ENCODE measurements around the gene ZNF462.

The ZNF462 gene

GRCh38 chr9:106941916-106942315, 79.0 kb downstream of the ZNF462 start:
- H3K9me3 Mint-ChIP-seq, result no peaks in the 10 kb centered on the region
- DNase-seq, result no peak
- no peaks in the 10 kb centered on the region for H3K27me3 Mint-ChIP-seq
- no peaks in the 10 kb centered on the region for H3K36me3 Mint-ChIP-seq (ENCODE audit: low read depth)
- no peak overlapping the region for H3K4me3 Mint-ChIP-seq
- H3K27ac Mint-ChIP-seq, result no peak overlapping the region
- no peaks in the 10 kb centered on the region for H3K4me1 Mint-ChIP-seq (ENCODE audit: low read depth)

- Mint-ChIP-seq H3K4me3 (no peak overlapping the region), H3K9me3 (no peaks in the 10 kb centered on the region), H3K27me3 (no peaks in the 10 kb centered on the region)
Observed at GRCh38 chr9:106945727-106946660, 83.0 kb downstream of the ZNF462 start.

GRCh38 chr9:106947106-106947900, 84.3 kb downstream of the ZNF462 start:
- Mint-ChIP-seq H3K27ac (no peak overlapping the region), H3K4me1 (ENCODE audit: low read depth) (no peaks in the 10 kb centered on the region), H3K36me3 (ENCODE audit: low read depth) (no peaks in the 10 kb centered on the region), H3K4me3 (no peak overlapping the region), H3K9me3 (no peaks in the 10 kb centered on the region), H3K27me3 (no peaks in the 10 kb centered on the region)
- DNase-seq, result no peak

More at GRCh38 chr9:106945727-106946660, 83.0 kb downstream of the ZNF462 start:
- no peaks in the 10 kb centered on the region for H3K4me1 Mint-ChIP-seq (ENCODE audit: low read depth)
- no peaks in the 10 kb centered on the region for H3K36me3 Mint-ChIP-seq (ENCODE audit: low read depth)
- DNase-seq, result no peak
- no peak overlapping the region for H3K27ac Mint-ChIP-seq

- Mint-ChIP-seq H3K27ac (no peak overlapping the region), H3K27me3 (no peaks in the 10 kb centered on the region), H3K36me3 (ENCODE audit: low read depth) (no peaks in the 10 kb centered on the region), H3K4me3 (no peak overlapping the region), H3K4me1 (ENCODE audit: low read depth) (no peaks in the 10 kb centered on the region), H3K9me3 (no peaks in the 10 kb centered on the region)
- DNase-seq, result no peak
Observed at GRCh38 chr9:106953174-106953573, 90.2 kb downstream of the ZNF462 start.

DNA sequence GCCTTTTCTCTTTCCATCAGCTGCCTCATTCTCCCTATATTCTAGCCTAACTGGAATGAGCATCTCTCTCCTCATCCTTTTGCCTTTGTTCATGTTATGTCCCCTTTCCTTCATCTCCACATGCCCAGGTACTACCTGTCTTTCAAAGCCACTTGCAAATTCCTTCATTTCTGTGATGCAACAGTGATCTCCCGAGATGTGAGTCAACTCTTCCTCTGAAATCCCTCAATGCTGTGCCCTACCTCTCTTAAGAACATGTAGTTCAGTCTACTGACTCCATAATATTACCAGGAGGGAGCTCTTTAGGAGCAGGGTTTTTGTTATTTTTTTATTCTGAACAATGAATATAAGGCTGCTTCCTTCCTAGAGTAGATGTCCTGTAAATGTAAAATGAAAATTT, 91.6 kb downstream of the ZNF462 start:
- H3K9me3 Mint-ChIP-seq, result no peaks in the 10 kb centered on the region
- no peak for DNase-seq
- H3K4me3 Mint-ChIP-seq, result no peak overlapping the region
- H3K4me1 Mint-ChIP-seq (ENCODE audit: low read depth), result no peaks in the 10 kb centered on the region
- H3K36me3 Mint-ChIP-seq (ENCODE audit: low read depth), result no peaks in the 10 kb centered on the region
- no peaks in the 10 kb centered on the region for H3K27me3 Mint-ChIP-seq
- no peak overlapping the region for H3K27ac Mint-ChIP-seq

DNA sequence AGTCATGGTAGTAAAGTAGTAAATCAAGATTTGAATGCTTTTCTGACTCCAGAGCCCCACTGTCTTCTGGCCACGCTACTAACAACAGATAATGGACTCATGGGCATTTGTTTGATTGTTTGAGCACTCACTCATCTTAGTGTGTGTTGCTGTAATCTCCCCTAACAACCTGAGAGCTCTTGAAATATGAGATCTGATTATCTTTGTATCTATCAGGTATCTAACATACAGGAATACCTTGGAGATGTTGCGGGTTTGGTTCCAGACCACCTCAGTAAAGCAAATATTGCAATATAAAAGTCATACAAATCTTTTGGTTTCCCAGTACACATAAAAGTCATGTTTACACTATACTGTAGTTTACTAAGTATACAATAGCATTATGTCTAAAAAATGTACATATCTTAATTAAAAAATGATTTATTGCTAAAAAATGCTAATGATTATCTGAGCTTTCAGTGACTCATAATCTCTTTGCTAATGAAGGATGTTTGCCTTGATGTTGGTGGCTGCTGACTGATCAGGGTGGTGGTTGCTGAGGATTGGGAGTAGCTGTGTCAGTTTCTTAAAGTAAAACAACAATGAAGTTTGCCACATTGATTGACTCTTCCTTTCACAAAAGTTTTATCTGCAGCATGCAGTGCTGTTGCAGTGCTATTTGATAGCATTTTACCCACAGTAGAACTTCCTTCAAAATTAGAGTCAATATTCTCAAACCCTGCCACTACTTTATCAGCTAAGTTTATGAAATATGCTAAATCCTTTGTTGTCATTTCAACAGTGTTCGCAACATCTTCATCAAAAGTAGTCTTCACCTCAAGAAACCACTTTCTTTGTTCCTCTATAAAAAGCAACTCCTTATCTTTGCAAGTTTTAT, 92.2 kb downstream of the ZNF462 start:
- H3K36me3 Mint-ChIP-seq (ENCODE audit: low read depth), result no peaks in the 10 kb centered on the region
- H3K9me3 Mint-ChIP-seq, result no peaks in the 10 kb centered on the region
- no peak for DNase-seq
- H3K4me1 Mint-ChIP-seq (ENCODE audit: low read depth), result no peaks in the 10 kb centered on the region
- no peaks in the 10 kb centered on the region for H3K27me3 Mint-ChIP-seq
- no peak overlapping the region for H3K4me3 Mint-ChIP-seq
- H3K27ac Mint-ChIP-seq, result no peak overlapping the region

DNA sequence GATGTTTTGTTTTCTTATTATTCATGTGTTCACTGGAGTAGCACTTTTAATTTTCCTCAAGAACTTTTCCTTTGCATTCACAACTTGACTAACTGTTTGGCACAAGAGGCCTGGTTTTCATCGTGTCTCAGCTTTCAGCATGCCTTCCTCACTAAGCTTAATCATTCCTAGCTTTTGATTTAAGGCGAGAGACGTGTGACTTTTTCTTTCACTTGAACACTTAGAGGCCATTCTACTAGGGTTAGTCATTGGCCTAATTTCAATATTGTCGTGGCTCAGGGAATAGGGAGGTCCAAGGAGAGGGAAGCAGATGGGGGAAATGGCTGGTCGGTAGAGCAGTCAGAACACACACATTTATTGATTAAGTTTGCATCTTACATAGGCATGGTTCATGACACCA, 94.0 kb downstream of the ZNF462 start:
- DNase-seq, result no peak
- Mint-ChIP-seq H3K27me3 (no peaks in the 10 kb centered on the region), H3K27ac (no peak overlapping the region), H3K4me3 (no peak overlapping the region), H3K36me3 (ENCODE audit: low read depth) (no peaks in the 10 kb centered on the region), H3K9me3 (peaks cover 5% of the 10 kb centered on the region), H3K4me1 (ENCODE audit: low read depth) (peaks cover 2% of the 10 kb centered on the region)

GRCh38 chr9:106958955-106959657, 96.1 kb downstream of the ZNF462 start:
- peaks cover 5% of the 10 kb centered on the region for H3K9me3 Mint-ChIP-seq
- DNase-seq, result no peak
- H3K27ac Mint-ChIP-seq, result no peak overlapping the region
- H3K36me3 Mint-ChIP-seq (ENCODE audit: low read depth), result no peaks in the 10 kb centered on the region
- H3K27me3 Mint-ChIP-seq, result no peaks in the 10 kb centered on the region
- peaks cover 6% of the 10 kb centered on the region for H3K4me1 Mint-ChIP-seq (ENCODE audit: low read depth)
- no peak overlapping the region for H3K4me3 Mint-ChIP-seq

- DNase-seq, result no peak
- Mint-ChIP-seq H3K36me3 (ENCODE audit: low read depth) (no peaks in the 10 kb centered on the region), H3K4me3 (no peak overlapping the region), H3K9me3 (peaks cover 5% of the 10 kb centered on the region), H3K27me3 (no peaks in the 10 kb centered on the region), H3K4me1 (ENCODE audit: low read depth) (peaks cover 14% of the 10 kb centered on the region), H3K27ac (no peak overlapping the region)
Observed at GRCh38 chr9:106960258-106960657, 97.3 kb downstream of the ZNF462 start.

GRCh38 chr9:106961623-106962022, 98.7 kb downstream of the ZNF462 start:
- no peak for DNase-seq
- H3K9me3 Mint-ChIP-seq, result peaks cover 5% of the 10 kb centered on the region
- no peaks in the 10 kb centered on the region for H3K27me3 Mint-ChIP-seq
- peaks cover 16% of the 10 kb centered on the region for H3K4me1 Mint-ChIP-seq (ENCODE audit: low read depth)
- no peak overlapping the region for H3K27ac Mint-ChIP-seq
- no peak overlapping the region for H3K4me3 Mint-ChIP-seq
- H3K36me3 Mint-ChIP-seq (ENCODE audit: low read depth), result no peaks in the 10 kb centered on the region

GRCh38 chr9:106962122-106962521, 99.2 kb downstream of the ZNF462 start:
- no peaks in the 10 kb centered on the region for H3K27me3 Mint-ChIP-seq
- no peak for DNase-seq
- no peaks in the 10 kb centered on the region for H3K36me3 Mint-ChIP-seq (ENCODE audit: low read depth)
- no peak overlapping the region for H3K27ac Mint-ChIP-seq
- peaks cover 5% of the 10 kb centered on the region for H3K9me3 Mint-ChIP-seq
- no peak overlapping the region for H3K4me3 Mint-ChIP-seq
- peaks cover 16% of the 10 kb centered on the region for H3K4me1 Mint-ChIP-seq (ENCODE audit: low read depth)

GRCh38 chr9:106962615-106963363, 99.8 kb downstream of the ZNF462 start:
- no peak overlapping the region for H3K27ac Mint-ChIP-seq
- no peak for DNase-seq
- H3K4me3 Mint-ChIP-seq, result no peak overlapping the region
- H3K4me1 Mint-ChIP-seq (ENCODE audit: low read depth), result peaks cover 16% of the 10 kb centered on the region
- H3K9me3 Mint-ChIP-seq, result peaks cover 5% of the 10 kb centered on the region
- H3K36me3 Mint-ChIP-seq (ENCODE audit: low read depth), result no peaks in the 10 kb centered on the region
- no peaks in the 10 kb centered on the region for H3K27me3 Mint-ChIP-seq

DNA sequence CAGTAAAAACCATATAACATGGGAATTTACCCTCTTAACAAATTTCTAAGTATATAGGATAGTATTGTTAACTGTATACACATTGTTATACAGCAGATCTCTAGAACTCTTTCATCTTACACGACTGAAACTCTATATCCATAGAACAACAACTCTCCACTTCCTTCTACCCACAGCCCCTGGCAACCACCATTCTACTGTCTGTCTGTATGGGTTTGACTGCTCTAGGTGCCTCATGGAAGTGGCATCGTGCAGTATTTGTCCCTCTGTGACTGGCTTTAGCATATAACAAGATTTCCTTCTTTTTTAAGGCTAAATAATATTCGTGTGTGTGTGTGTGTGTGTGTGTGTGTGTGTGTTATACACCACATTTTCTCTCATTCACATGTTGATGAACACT, 100.7 kb downstream of the ZNF462 start:
- H3K27me3 Mint-ChIP-seq, result no peaks in the 10 kb centered on the region
- H3K27ac Mint-ChIP-seq, result no peak overlapping the region
- H3K36me3 Mint-ChIP-seq (ENCODE audit: low read depth), result no peaks in the 10 kb centered on the region
- H3K4me3 Mint-ChIP-seq, result no peak overlapping the region
- no peak for DNase-seq
- H3K9me3 Mint-ChIP-seq, result peaks cover 5% of the 10 kb centered on the region
- peaks cover 16% of the 10 kb centered on the region for H3K4me1 Mint-ChIP-seq (ENCODE audit: low read depth)
